ENCODE data around the gene GDA. TPM values are rescaled to one million over a fixed set of nuclear protein-coding genes. Genes with fewer than 3 reads are reported as not detected.
"Not testable (repeated sequence)": the region's sequence is repeated elsewhere in the genome, so short reads cannot be mapped to it uniquely, and the experiment has no call there.

The GDA gene
- total RNA-seq, 2 experiments from 2014 or later, result not detected

GRCh38 chr9:72290311-72290710, 141.1 kb downstream of the GDA start:
- ChIA-PET POLR2A (no interaction called here), CTCF (interaction anchor here (0.6 to 4.3 kb wide), 7 partner anchors 9 to 538 kb away, joined by 3 to 30 read pairs (median 3); no protein-coding TSS in a partner anchor)
- Mint-ChIP-seq H3K4me3 (no peak overlapping the region), H3K36me3 (ENCODE audit: low read depth) (no peaks in the 10 kb centered on the region), H3K9me3 (ENCODE audit: low read depth) (no peaks in the 10 kb centered on the region), H3K4me1 (peaks cover 3% of the 10 kb centered on the region), H3K27me3 (peaks cover 5% of the 10 kb centered on the region), H3K27ac (no peak overlapping the region)
- ATAC-seq (no peak), DNase-seq (no peak)
- intact Hi-C loops (cut with DNase I, micrococcal nuclease), result no loop called here

- H3K27ac Mint-ChIP-seq; H3K4me1 Mint-ChIP-seq; H3K36me3 Mint-ChIP-seq (ENCODE audit: low read depth); intact Hi-C loops (cut with DNase I, micrococcal nuclease); DNase-seq; H3K4me3 Mint-ChIP-seq; ATAC-seq; H3K9me3 Mint-ChIP-seq (ENCODE audit: low read depth); POLR2A ChIA-PET; H3K27me3 Mint-ChIP-seq: not testable (repeated sequence)
- CTCF ChIA-PET, result interaction anchor here (0.8 to 4.3 kb wide), 2 partner anchors 10 to 377 kb away, joined by 4 to 30 read pairs; no protein-coding TSS in a partner anchor
Measured at GRCh38 chr9:72291576-72291975, 142.3 kb downstream of the GDA start.

DNA sequence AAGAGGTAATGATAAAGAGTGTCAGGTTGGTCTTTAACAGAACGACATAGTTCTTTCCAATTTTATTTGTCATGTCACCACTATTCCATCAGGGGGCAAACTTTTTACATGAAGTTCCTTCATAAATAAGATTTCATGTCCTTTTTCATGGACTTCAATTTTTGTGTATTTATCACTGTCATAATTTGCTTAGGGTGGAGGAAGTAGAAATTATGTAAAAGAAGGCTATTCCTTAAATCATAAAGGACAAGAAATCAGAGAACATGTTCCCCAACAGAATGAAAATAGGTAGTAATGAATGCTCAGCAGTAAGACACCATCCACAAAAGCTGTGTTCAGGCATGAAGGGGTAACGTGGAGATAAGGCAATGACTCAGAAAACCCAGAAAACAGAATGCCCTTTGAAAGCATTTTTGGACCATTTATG, 143.0 kb downstream of the GDA start:
- intact Hi-C loops (cut with DNase I, micrococcal nuclease), result loop anchor here (1.0 kb wide), 1 partner anchor 300 kb away; no protein-coding TSS in a partner anchor
- peaks cover 3% of the 10 kb centered on the region for H3K4me1 Mint-ChIP-seq
- H3K9me3 Mint-ChIP-seq (ENCODE audit: low read depth), result no peaks in the 10 kb centered on the region
- H3K27ac Mint-ChIP-seq, result no peak overlapping the region
- no peak for DNase-seq
- no peaks in the 10 kb centered on the region for H3K36me3 Mint-ChIP-seq (ENCODE audit: low read depth)
- no peak overlapping the region for H3K4me3 Mint-ChIP-seq
- ATAC-seq, result no peak
- POLR2A ChIA-PET, result no interaction called here
- CTCF ChIA-PET, result interaction anchor here (0.8 to 4.3 kb wide), 5 partner anchors 11 to 377 kb away, joined by 3 to 30 read pairs (median 3); no protein-coding TSS in a partner anchor
- H3K27me3 Mint-ChIP-seq, result peaks cover 3% of the 10 kb centered on the region

DNA sequence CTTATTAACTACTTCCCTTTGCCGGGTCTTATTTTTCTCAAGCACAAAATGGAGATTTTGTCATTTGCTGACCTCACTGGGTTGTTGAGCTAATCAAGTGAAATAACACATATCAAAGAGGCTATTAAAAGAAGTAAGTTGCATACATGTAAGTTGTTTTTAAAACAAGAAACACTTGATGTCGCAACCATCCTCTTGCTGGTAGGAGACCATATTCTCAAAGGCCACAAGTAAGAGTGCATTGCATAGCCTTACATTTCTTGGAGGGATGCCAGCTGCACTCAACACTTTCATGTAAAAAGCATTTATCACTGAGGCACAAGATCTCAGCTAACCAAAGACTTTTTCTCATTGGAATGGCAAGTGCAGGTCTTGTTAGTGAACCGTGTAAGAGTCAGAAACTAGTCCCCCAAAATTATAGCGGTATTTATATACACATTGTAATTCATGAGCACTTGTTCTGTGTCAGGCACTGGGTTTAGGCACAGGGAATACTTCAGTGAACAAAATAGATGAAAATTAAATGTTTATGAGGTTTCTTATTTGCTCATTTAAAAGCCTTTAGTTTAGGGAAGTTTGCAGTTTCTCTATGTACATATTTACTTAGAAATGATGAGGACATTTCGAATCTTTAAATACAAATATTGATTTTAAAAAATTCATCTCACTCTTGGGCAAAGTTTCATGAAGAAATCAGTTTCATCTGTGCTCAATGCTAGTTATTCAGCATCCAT, 143.8 kb downstream of the GDA start:
- H3K27ac Mint-ChIP-seq, result no peak overlapping the region
- H3K36me3 Mint-ChIP-seq (ENCODE audit: low read depth), result no peaks in the 10 kb centered on the region
- intact Hi-C loops (cut with DNase I, micrococcal nuclease), result loop anchor here (1.0 kb wide), 1 partner anchor 299 kb away; no protein-coding TSS in a partner anchor
- peaks cover 3% of the 10 kb centered on the region for H3K4me1 Mint-ChIP-seq
- peaks cover under 1% of the 10 kb centered on the region for H3K27me3 Mint-ChIP-seq
- ChIA-PET CTCF (interaction anchor here (0.8 to 4.3 kb wide), 7 partner anchors 11 to 486 kb away, joined by 3 to 30 read pairs (median 3); no protein-coding TSS in a partner anchor), POLR2A (no interaction called here)
- no peak for DNase-seq
- no peak overlapping the region for H3K4me3 Mint-ChIP-seq
- no peaks in the 10 kb centered on the region for H3K9me3 Mint-ChIP-seq (ENCODE audit: low read depth)
- no peak for ATAC-seq

- POLR2A ChIA-PET, result no interaction called here
- Mint-ChIP-seq H3K36me3 (ENCODE audit: low read depth) (no peaks in the 10 kb centered on the region), H3K9me3 (ENCODE audit: low read depth) (no peaks in the 10 kb centered on the region), H3K27me3 (no peaks in the 10 kb centered on the region), H3K27ac (no peak overlapping the region), H3K4me1 (peaks cover 3% of the 10 kb centered on the region), H3K4me3 (no peak overlapping the region)
- DNase-seq (no peak), ATAC-seq (no peak)
- intact Hi-C loops (cut with DNase I, micrococcal nuclease), result no loop called here
- CTCF ChIA-PET, result interaction anchor here (1.3 to 2.4 kb wide), 2 partner anchors 256 to 269 kb away, joined by 3 to 5 read pairs; no protein-coding TSS in a partner anchor
Measured at GRCh38 chr9:72294936-72295335, 145.7 kb downstream of the GDA start.

- intact Hi-C loops (cut with DNase I, micrococcal nuclease), result no loop called here
- no peaks in the 10 kb centered on the region for H3K27me3 Mint-ChIP-seq
- CTCF ChIA-PET, result interaction anchor here (1.1 to 2.6 kb wide), 4 partner anchors 17 to 289 kb away, joined by 3 to 19 read pairs (median 4); no protein-coding TSS in a partner anchor
Measured at GRCh38 chr9:72297516-72297915, 148.3 kb downstream of the GDA start.

DNA sequence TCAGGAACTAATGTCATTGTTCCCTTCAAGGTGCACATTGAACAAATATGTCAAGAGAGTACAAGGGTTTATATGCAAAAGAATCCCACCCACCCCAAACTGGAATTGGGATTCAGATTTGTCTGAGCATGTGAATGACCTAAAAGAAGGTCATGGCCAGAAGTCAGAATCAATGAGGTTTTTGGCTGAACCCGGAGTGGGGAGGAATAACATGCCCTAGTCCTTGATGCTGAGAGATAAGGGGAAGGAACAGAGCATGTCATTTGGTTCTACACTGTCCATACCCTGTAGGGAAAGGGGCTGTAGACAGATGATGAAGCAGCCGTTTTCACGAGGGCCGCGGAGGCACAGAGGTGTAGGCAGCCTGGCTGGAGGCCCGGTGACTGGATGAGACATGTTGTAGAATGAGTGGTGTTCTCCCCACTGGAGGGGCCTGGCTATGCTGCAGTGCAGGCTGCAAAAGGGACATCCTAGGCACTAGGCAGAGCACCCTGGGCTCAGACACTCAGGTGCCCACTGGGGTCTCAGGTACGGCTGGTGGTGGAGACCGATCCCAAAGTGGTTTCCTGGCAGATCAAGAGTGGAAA, 149.9 kb downstream of the GDA start:
- ATAC-seq (no peak), DNase-seq (no peak)
- ChIA-PET CTCF (interaction anchor here (0.7 kb wide), 1 partner anchor 10 kb away, joined by 3 read pairs; no protein-coding TSS in a partner anchor), POLR2A (no interaction called here)
- Mint-ChIP-seq H3K27ac (no peak overlapping the region), H3K9me3 (ENCODE audit: low read depth) (no peaks in the 10 kb centered on the region), H3K4me3 (no peak overlapping the region), H3K36me3 (ENCODE audit: low read depth) (no peaks in the 10 kb centered on the region), H3K4me1 (peaks cover 9% of the 10 kb centered on the region), H3K27me3 (no peaks in the 10 kb centered on the region)
- intact Hi-C loops (cut with DNase I, micrococcal nuclease), result no loop called here

More at GRCh38 chr9:72297516-72297915, 148.3 kb downstream of the GDA start:
- H3K36me3 Mint-ChIP-seq (ENCODE audit: low read depth), result no peaks in the 10 kb centered on the region
- H3K4me1 Mint-ChIP-seq, result peaks cover 9% of the 10 kb centered on the region
- POLR2A ChIA-PET, result no interaction called here
- DNase-seq (no peak), ATAC-seq (no peak)
- H3K27ac Mint-ChIP-seq, result no peak overlapping the region
- no peak overlapping the region for H3K4me3 Mint-ChIP-seq
- H3K9me3 Mint-ChIP-seq (ENCODE audit: low read depth), result no peaks in the 10 kb centered on the region

DNA sequence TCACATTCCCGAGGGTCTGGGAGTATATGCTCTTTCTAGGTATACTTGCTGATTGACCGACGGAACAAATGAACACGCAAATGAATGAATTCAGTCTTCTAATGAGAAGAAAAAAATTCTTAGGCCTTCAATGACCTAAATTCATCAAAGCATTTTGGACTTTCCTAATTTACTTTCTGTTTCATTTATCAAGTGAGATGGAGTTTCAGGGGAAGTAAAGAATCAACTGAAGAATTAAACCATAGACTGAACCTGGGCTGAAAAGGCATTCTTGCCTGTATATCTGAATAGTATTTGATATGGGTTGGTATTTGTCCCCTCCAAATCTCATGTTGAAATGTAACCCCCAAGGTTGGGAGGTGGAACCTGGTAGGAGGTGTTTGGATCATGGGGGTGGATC, 151.6 kb downstream of the GDA start:
- no peak for ATAC-seq
- DNase-seq, result no peak
- ChIA-PET POLR2A (no interaction called here), CTCF (interaction anchor here (0.5 to 1.0 kb wide), 2 partner anchors 14 to 23 kb away, joined by 3 to 6 read pairs; no protein-coding TSS in a partner anchor)
- Mint-ChIP-seq H3K27me3 (no peaks in the 10 kb centered on the region), H3K27ac (no peak overlapping the region), H3K9me3 (ENCODE audit: low read depth) (no peaks in the 10 kb centered on the region), H3K36me3 (ENCODE audit: low read depth) (no peaks in the 10 kb centered on the region), H3K4me1 (peaks cover 24% of the 10 kb centered on the region), H3K4me3 (no peak overlapping the region)
- intact Hi-C loops (cut with DNase I, micrococcal nuclease), result loop anchor here in 1 of 2 experiments (5.0 kb wide), 1 partner anchor 41 kb away; no protein-coding TSS in a partner anchor

Other genes starting within 250 kb of the GDA start
- gene ABHD17B, start 238.2 kb upstream of the GDA start, total RNA-seq, result 10 to 100 TPM in 1 of 2 experiments, 1 to 10 TPM in 1; 9.1 to 13.3 TPM
- 10 to 100 TPM; 10.2 to 10.4 TPM for gene C9orf85, start 237.8 kb upstream of the GDA start, total RNA-seq
- not detected for gene C9orf57, start 88.8 kb upstream of the GDA start, total RNA-seq
- gene ZFAND5, start 215.8 kb downstream of the GDA start, total RNA-seq, result 10 to 100 TPM; 72.0 to 88.2 TPM